HG03135 (cell line): Measurements from ENCODE around the gene DDIT4.
A peak's percentile ranks its signal among the peaks of the same experiment; 100 is the strongest.
"Not testable (repeated sequence)": the region's sequence is repeated elsewhere in the genome, so short reads cannot be mapped to it uniquely, and the experiment has no call there.

Source experiments
- ATAC-seq: cut with Tn5 transposase; IDR thresholded peaks from one replicate; pipeline ENCODE4 v1.9.1; 2021; ENCODE audit warnings: mild to moderate bottlenecking, moderate library complexity; ENCODE audit not compliant: unreplicated experiment

Gene DDIT4

GRCh38 chr10:72265990-72266865 is 7.5 kb upstream of the DDIT4 start:
- ATAC-seq: no peak

GRCh38 chr10:72267381-72267780 is 6.3 kb upstream of the DDIT4 start:
- no peak for ATAC-seq

GRCh38 chr10:72267819-72268399 is 5.8 kb upstream of the DDIT4 start:
- no peak for ATAC-seq

- ATAC-seq: not testable (repeated sequence)
Observed at GRCh38 chr10:72268475-72269200, 5.1 kb upstream of the DDIT4 start.

GRCh38 chr10:72270607-72271281 is 3.0 kb upstream of the DDIT4 start:
- ATAC-seq: no peak

- ATAC-seq: peak; percentile 26
Observed at GRCh38 chr10:72272689-72273409, 875 bp upstream of the DDIT4 start.

- ATAC-seq: peak; percentile 1
Observed at GRCh38 chr10:72274213-72274729, 547 bp downstream of the DDIT4 start.

- no peak for ATAC-seq
Observed at GRCh38 chr10:72274730-72275350, 1.1 kb downstream of the DDIT4 start.

- no peak for ATAC-seq
Observed at GRCh38 chr10:72275351-72276012, 1.8 kb downstream of the DDIT4 start.

- no peak for ATAC-seq
Observed at GRCh38 chr10:72276013-72276387, 2.3 kb downstream of the DDIT4 start.

GRCh38 chr10:72276421-72277339 is 3.0 kb downstream of the DDIT4 start:
- ATAC-seq: no peak

- no peak for ATAC-seq
Observed at GRCh38 chr10:72277340-72277995, 3.7 kb downstream of the DDIT4 start.

GRCh38 chr10:72277996-72278667 is 4.4 kb downstream of the DDIT4 start:
- ATAC-seq: no peak

GRCh38 chr10:72278668-72279393 is 5.1 kb downstream of the DDIT4 start:
- ATAC-seq: no peak

- not testable (repeated sequence) for ATAC-seq
Observed at GRCh38 chr10:72279587-72279986, 5.9 kb downstream of the DDIT4 start.

- ATAC-seq: no peak
Observed at GRCh38 chr10:72283131-72283530, 9.4 kb downstream of the DDIT4 start.
